ENCODE results near the gene ELF1. TPM values are rescaled to one million over a fixed set of nuclear protein-coding genes. Genes with fewer than 3 reads are reported as not detected.
"Not testable (repeated sequence)": the region's sequence is repeated elsewhere in the genome, so short reads cannot be mapped to it uniquely, and the experiment has no call there.

ELF1 gene
- total RNA-seq, 1 donor = 410 TPM

GRCh38 chr13:40968416-40969000, 50.6 kb downstream of the ELF1 start:
- Histone ChIP-seq H3K4me1 (ENCODE audit: insufficient read depth, low read length) (peaks cover 91% of the 10 kb centered on the region), H3K9me3 (ENCODE audit: low read depth, low read length) (no peaks in the 10 kb centered on the region), H3K4me3 (ENCODE audit: low read length) (no peak overlapping the region), H3K27me3 (ENCODE audit: insufficient read depth, low read length) (no peaks in the 10 kb centered on the region)

GRCh38 chr13:40966298-40966697, 52.8 kb downstream of the ELF1 start:
- Histone ChIP-seq H3K27me3 (ENCODE audit: insufficient read depth, low read length) (no peaks in the 10 kb centered on the region), H3K9me3 (ENCODE audit: low read depth, low read length) (no peaks in the 10 kb centered on the region), H3K4me1 (ENCODE audit: insufficient read depth, low read length) (peaks cover 96% of the 10 kb centered on the region), H3K4me3 (ENCODE audit: low read length) (no peak overlapping the region)

- Histone ChIP-seq H3K27me3 (ENCODE audit: insufficient read depth, low read length) (no peaks in the 10 kb centered on the region), H3K9me3 (ENCODE audit: low read depth, low read length) (no peaks in the 10 kb centered on the region), H3K4me1 (ENCODE audit: insufficient read depth, low read length) (peaks cover 82% of the 10 kb centered on the region), H3K4me3 (ENCODE audit: low read length) (no peak overlapping the region)
These were observed 55.2 kb downstream of the ELF1 start for GRCh38 chr13:40963927-40964326.

- Histone ChIP-seq H3K27me3 (ENCODE audit: insufficient read depth, low read length) (no peaks in the 10 kb centered on the region), H3K4me1 (ENCODE audit: insufficient read depth, low read length) (peaks cover 70% of the 10 kb centered on the region), H3K9me3 (ENCODE audit: low read depth, low read length) (no peaks in the 10 kb centered on the region), H3K4me3 (ENCODE audit: low read length) (no peak overlapping the region)
These were observed 57.3 kb downstream of the ELF1 start for GRCh38 chr13:40961826-40962225.

- Histone ChIP-seq H3K9me3 (ENCODE audit: low read depth, low read length) (no peaks in the 10 kb centered on the region), H3K27me3 (ENCODE audit: insufficient read depth, low read length) (no peaks in the 10 kb centered on the region), H3K4me1 (ENCODE audit: insufficient read depth, low read length) (peaks cover 64% of the 10 kb centered on the region), H3K4me3 (ENCODE audit: low read length) (no peak overlapping the region)
These were observed 57.9 kb downstream of the ELF1 start for GRCh38 chr13:40961214-40961613.

GRCh38 chr13:40960716-40961115, 58.4 kb downstream of the ELF1 start:
- H3K4me3 ChIP-seq (ENCODE audit: low read length) = peak overlapping the region; percentile 3
- no peaks in the 10 kb centered on the region for H3K27me3 ChIP-seq (ENCODE audit: insufficient read depth, low read length)
- H3K4me1 ChIP-seq (ENCODE audit: insufficient read depth, low read length) = peaks cover 59% of the 10 kb centered on the region
- no peaks in the 10 kb centered on the region for H3K9me3 ChIP-seq (ENCODE audit: low read depth, low read length)

- H3K9me3 ChIP-seq (ENCODE audit: low read depth, low read length) = no peaks in the 10 kb centered on the region
- H3K4me3 ChIP-seq (ENCODE audit: low read length) = no peak overlapping the region
- H3K27me3 ChIP-seq (ENCODE audit: insufficient read depth, low read length) = no peaks in the 10 kb centered on the region
- H3K4me1 ChIP-seq (ENCODE audit: insufficient read depth, low read length) = peaks cover 38% of the 10 kb centered on the region
These were observed 60.5 kb downstream of the ELF1 start for GRCh38 chr13:40958655-40959054.

- Histone ChIP-seq H3K9me3 (ENCODE audit: low read depth, low read length) (no peaks in the 10 kb centered on the region), H3K4me3 (ENCODE audit: low read length) (no peak overlapping the region), H3K27me3 (ENCODE audit: insufficient read depth, low read length) (no peaks in the 10 kb centered on the region), H3K4me1 (ENCODE audit: insufficient read depth, low read length) (no peaks in the 10 kb centered on the region)
These were observed 72.6 kb downstream of the ELF1 start for GRCh38 chr13:40946485-40946884.

GRCh38 chr13:40943073-40943472, 76.0 kb downstream of the ELF1 start:
- Histone ChIP-seq H3K27me3 (ENCODE audit: insufficient read depth, low read length) (no peaks in the 10 kb centered on the region), H3K9me3 (ENCODE audit: low read depth, low read length) (no peaks in the 10 kb centered on the region), H3K4me1 (ENCODE audit: insufficient read depth, low read length) (no peaks in the 10 kb centered on the region), H3K4me3 (ENCODE audit: low read length) (no peak overlapping the region)

GRCh38 chr13:40941581-40941980, 77.5 kb downstream of the ELF1 start:
- H3K4me3 ChIP-seq (ENCODE audit: low read length) = no peak overlapping the region
- no peaks in the 10 kb centered on the region for H3K4me1 ChIP-seq (ENCODE audit: insufficient read depth, low read length)
- no peaks in the 10 kb centered on the region for H3K9me3 ChIP-seq (ENCODE audit: low read depth, low read length)
- no peaks in the 10 kb centered on the region for H3K27me3 ChIP-seq (ENCODE audit: insufficient read depth, low read length)

GRCh38 chr13:40940841-40941240, 78.3 kb downstream of the ELF1 start:
- H3K4me3 ChIP-seq (ENCODE audit: low read length) = no peak overlapping the region
- no peaks in the 10 kb centered on the region for H3K27me3 ChIP-seq (ENCODE audit: insufficient read depth, low read length)
- no peaks in the 10 kb centered on the region for H3K9me3 ChIP-seq (ENCODE audit: low read depth, low read length)
- H3K4me1 ChIP-seq (ENCODE audit: insufficient read depth, low read length) = no peaks in the 10 kb centered on the region

GRCh38 chr13:40933508-40934204, 85.5 kb downstream of the ELF1 start:
- Histone ChIP-seq H3K9me3 (ENCODE audit: low read depth, low read length) (no peaks in the 10 kb centered on the region), H3K4me3 (ENCODE audit: low read length) (no peak overlapping the region), H3K27me3 (ENCODE audit: insufficient read depth, low read length) (no peaks in the 10 kb centered on the region), H3K4me1 (ENCODE audit: insufficient read depth, low read length) (peaks cover 5% of the 10 kb centered on the region)

GRCh38 chr13:40932252-40932651, 86.9 kb downstream of the ELF1 start:
- H3K27me3 ChIP-seq (ENCODE audit: insufficient read depth, low read length) = no peaks in the 10 kb centered on the region
- H3K4me3 ChIP-seq (ENCODE audit: low read length) = no peak overlapping the region
- peaks cover 5% of the 10 kb centered on the region for H3K4me1 ChIP-seq (ENCODE audit: insufficient read depth, low read length)
- no peaks in the 10 kb centered on the region for H3K9me3 ChIP-seq (ENCODE audit: low read depth, low read length)

- Histone ChIP-seq H3K9me3 (ENCODE audit: low read depth, low read length) (no peaks in the 10 kb centered on the region), H3K4me3 (ENCODE audit: low read length) (no peak overlapping the region), H3K27me3 (ENCODE audit: insufficient read depth, low read length) (no peaks in the 10 kb centered on the region), H3K4me1 (ENCODE audit: insufficient read depth, low read length) (peaks cover 5% of the 10 kb centered on the region)
These were observed 87.4 kb downstream of the ELF1 start for GRCh38 chr13:40931719-40932118.

- H3K4me1 ChIP-seq (ENCODE audit: insufficient read depth, low read length); H3K4me3 ChIP-seq (ENCODE audit: low read length); H3K9me3 ChIP-seq (ENCODE audit: low read depth, low read length); H3K27me3 ChIP-seq (ENCODE audit: insufficient read depth, low read length): not testable (repeated sequence)
These were observed 89.2 kb downstream of the ELF1 start for GRCh38 chr13:40929883-40930282.

- H3K4me1 ChIP-seq (ENCODE audit: insufficient read depth, low read length) = peaks cover 5% of the 10 kb centered on the region
- no peaks in the 10 kb centered on the region for H3K9me3 ChIP-seq (ENCODE audit: low read depth, low read length)
- H3K4me3 ChIP-seq (ENCODE audit: low read length) = no peak overlapping the region
- H3K27me3 ChIP-seq (ENCODE audit: insufficient read depth, low read length) = no peaks in the 10 kb centered on the region
These were observed 90.1 kb downstream of the ELF1 start for GRCh38 chr13:40928980-40929379.
